Glutamatergic neuron (in vitro differentiated cells): Measurements from ENCODE around the gene GCNT1. TPM values are rescaled to one million over a fixed set of nuclear protein-coding genes. Genes with fewer than 3 reads are reported as not detected.

ENCODE experiments used
- DNase-seq: peaks from one replicate; pipeline ENCODE4 v3.0.0; 2022
- H3K27ac Mint-ChIP-seq: one replicate; pipeline ENCODE4 v1.8.0; 2020; ENCODE audit warnings: mild to moderate bottlenecking, mixed read lengths, inconsistent platforms; ENCODE audit not compliant: unreplicated experiment
- H3K27me3 Mint-ChIP-seq: one replicate; pipeline ENCODE4 v1.8.0; 2020; ENCODE audit warnings: mild to moderate bottlenecking, moderate library complexity, mixed read lengths, inconsistent platforms; ENCODE audit not compliant: unreplicated experiment
- H3K36me3 Mint-ChIP-seq: one replicate; pipeline ENCODE4 v1.8.0; 2020; ENCODE audit warnings: mild to moderate bottlenecking, mixed read lengths, inconsistent platforms; ENCODE audit not compliant: unreplicated experiment
- H3K4me1 Mint-ChIP-seq: one replicate; pipeline ENCODE4 v1.8.0; 2020; ENCODE audit warnings: mild to moderate bottlenecking, low read depth, mixed read lengths, inconsistent platforms; ENCODE audit not compliant: unreplicated experiment
- H3K4me3 Mint-ChIP-seq: one replicate; pipeline ENCODE4 v1.8.0; 2020; ENCODE audit warnings: mild to moderate bottlenecking, mixed read lengths, inconsistent platforms; ENCODE audit not compliant: unreplicated experiment
- H3K9me3 Mint-ChIP-seq: one replicate; pipeline ENCODE4 v1.8.0; 2020; ENCODE audit warnings: mild to moderate bottlenecking, moderate library complexity, mixed read lengths, inconsistent platforms; ENCODE audit not compliant: unreplicated experiment
- total RNA-seq: library from RNA; stranded (reverse); fragmentation: NEBNext Ultra II Directional; extraction: Animal tissue kit (Norgen Biotek cat#: 25700); gene quantifications from one replicate; pipeline ENCODE4 v1.2.1, GENCODE V29; 2021; ENCODE audit not compliant: unreplicated experiment
- TF ChIP-seq, protein P1 (sequence below): fragments of 200-600 bp; sonication (generic); IDR thresholded peaks from one replicate; pipeline ENCODE4 v1.5.0; 2021; ENCODE audit not compliant: partially characterized antibody, unreplicated experiment

Gene GCNT1
- total RNA-seq, 1 donor from 2014 or later, result 1.2 TPM

DNA sequence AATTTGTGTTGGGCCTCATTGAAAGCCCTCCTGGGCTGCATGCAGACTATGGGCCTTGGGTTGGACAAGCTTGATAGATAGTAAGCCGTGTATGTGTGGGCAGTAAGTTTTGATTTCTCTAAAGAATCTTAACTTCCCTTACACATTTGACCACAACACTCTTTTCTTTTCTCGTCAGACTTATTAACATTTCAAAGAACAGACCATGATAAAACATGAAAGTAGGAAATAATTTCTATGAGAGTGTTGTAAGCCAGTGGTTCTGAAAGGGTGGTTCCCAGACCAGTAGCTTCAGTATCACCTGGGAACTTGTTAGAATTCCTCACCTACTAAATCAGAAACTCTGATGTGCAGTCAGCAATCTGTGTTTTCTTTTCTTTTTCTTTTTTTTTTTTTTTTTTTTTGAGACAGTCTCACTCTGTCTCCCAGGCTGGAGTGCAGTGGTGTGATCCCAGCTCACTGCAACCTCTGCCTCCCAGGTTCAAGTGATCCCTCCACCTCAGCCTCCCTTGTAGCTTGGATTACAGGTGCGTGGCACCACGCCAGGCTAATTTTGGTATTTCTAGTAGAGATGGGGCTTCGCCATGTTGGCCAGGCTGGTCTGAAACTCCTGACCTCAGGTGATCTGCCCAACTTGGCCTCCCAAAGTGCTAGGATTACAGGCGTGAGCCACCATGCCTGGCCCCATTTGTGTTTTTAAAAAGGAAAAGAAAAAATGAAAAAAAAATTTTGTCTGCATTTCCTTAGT, 20.0 kb upstream of the GCNT1 start:
- H3K36me3 Mint-ChIP-seq, result peaks cover 5% of the 10 kb centered on the region

DNA sequence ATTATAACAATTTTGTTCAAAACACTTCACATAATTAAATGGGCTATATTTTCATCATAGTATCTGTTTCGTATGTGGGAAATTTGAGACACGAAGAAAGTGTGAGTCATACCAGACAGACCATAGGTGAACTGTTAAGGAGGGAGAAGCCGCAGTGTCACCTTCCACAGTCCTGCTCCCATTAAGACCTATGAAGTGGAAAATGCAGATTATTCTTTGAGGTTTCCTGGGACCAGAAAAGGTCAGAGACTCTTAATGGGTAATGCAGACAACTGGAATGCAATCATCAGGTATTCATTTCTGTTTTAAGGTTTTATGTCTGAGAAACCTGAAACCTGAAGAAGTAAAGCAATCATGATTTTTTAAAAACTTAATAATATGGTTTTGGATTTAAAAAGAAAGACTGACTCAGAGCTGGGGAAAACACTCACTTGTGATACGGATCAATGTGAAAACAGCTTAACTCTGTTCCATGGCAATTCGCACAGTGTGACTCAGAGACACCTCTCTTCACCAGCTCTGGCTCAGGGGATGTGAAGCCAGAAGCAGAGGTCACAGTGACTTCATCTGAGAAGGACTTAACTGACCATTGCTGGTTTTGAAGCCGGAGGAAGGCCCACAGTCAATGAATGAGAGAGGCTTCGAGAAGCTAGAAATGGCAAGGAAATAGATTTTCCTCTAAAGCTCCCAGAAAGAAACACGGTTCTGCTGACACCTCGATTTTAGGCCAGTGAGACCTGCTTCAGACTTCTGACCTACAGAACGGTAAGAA, 17.2 kb upstream of the GCNT1 start:
- no peak overlapping the region for H3K4me3 Mint-ChIP-seq
- no peak for DNase-seq
- H3K9me3 Mint-ChIP-seq, result peaks cover 1% of the 10 kb centered on the region
- peaks cover 1% of the 10 kb centered on the region for H3K27me3 Mint-ChIP-seq
- H3K27ac Mint-ChIP-seq, result no peak overlapping the region
- TF ChIP-seq, protein P1, sequence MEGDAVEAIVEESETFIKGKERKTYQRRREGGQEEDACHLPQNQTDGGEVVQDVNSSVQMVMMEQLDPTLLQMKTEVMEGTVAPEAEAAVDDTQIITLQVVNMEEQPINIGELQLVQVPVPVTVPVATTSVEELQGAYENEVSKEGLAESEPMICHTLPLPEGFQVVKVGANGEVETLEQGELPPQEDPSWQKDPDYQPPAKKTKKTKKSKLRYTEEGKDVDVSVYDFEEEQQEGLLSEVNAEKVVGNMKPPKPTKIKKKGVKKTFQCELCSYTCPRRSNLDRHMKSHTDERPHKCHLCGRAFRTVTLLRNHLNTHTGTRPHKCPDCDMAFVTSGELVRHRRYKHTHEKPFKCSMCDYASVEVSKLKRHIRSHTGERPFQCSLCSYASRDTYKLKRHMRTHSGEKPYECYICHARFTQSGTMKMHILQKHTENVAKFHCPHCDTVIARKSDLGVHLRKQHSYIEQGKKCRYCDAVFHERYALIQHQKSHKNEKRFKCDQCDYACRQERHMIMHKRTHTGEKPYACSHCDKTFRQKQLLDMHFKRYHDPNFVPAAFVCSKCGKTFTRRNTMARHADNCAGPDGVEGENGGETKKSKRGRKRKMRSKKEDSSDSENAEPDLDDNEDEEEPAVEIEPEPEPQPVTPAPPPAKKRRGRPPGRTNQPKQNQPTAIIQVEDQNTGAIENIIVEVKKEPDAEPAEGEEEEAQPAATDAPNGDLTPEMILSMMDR, result no peak
- H3K4me1 Mint-ChIP-seq, result no peaks in the 10 kb centered on the region
- peaks cover 5% of the 10 kb centered on the region for H3K36me3 Mint-ChIP-seq

More for the DNA sequence above, 20.0 kb upstream of the GCNT1 start:
- no peak overlapping the region for H3K4me3 Mint-ChIP-seq
- TF ChIP-seq, protein P1, result no peak
- H3K27ac Mint-ChIP-seq, result no peak overlapping the region
- DNase-seq, result no peak
- H3K9me3 Mint-ChIP-seq, result peaks cover 1% of the 10 kb centered on the region
- H3K4me1 Mint-ChIP-seq, result no peaks in the 10 kb centered on the region
- peaks cover 1% of the 10 kb centered on the region for H3K27me3 Mint-ChIP-seq

DNA sequence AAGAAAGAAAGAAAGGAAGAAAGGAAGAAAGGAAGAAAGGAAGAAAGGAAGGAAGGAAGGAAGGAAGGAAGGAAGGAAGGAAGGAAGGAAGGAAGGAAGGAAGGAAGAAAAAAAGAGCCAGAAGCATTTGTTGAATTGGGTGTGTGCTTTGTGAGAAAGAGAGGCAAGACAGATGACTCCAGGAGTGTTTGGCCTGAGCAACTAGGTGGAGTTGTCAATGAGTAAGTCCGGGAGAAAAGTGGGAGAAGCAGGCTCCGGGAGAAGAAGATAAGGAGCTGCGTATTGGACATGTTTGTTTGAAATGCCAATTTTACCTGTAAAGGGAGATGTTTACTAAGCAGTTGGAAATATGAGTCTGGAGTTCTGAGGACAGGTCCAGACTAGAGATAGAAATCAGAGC, 15.1 kb upstream of the GCNT1 start:
- Mint-ChIP-seq H3K36me3 (peaks cover 5% of the 10 kb centered on the region), H3K4me3 (no peak overlapping the region), H3K9me3 (peaks cover 1% of the 10 kb centered on the region), H3K4me1 (no peaks in the 10 kb centered on the region), H3K27ac (no peak overlapping the region), H3K27me3 (peaks cover 1% of the 10 kb centered on the region)
- no peak for DNase-seq
- TF ChIP-seq, protein P1, result no peak

DNA sequence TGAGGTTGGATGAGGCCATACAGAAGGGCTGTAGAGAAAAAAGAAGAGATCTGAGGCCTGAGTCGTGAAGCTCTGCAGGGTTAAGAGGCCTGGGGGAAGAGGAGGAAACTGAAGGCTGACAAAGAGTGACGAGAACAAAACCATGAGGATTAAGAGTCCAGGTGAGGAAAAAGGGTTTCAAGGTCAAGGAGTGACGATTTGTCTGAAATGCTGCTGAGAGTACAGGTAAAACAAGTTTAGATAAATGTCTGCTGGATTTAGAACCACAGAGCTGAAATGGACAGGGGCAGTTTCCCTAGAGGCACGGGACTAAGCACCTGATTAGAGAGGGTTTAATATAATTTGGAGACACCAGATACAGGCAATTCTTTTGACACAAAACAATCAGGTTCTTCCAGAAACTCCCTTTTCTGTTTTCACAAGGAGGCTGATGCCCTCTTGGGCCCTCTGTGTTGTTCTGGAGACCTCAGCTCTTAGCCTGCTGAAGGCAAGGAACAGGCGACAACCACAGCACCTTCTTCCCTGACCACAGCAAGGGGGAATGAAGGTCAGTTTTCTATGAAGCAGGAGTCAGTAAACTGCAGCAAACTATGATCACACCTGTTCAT, 14.6 kb upstream of the GCNT1 start:
- Mint-ChIP-seq H3K4me3 (no peak overlapping the region), H3K27me3 (peaks cover 1% of the 10 kb centered on the region), H3K4me1 (no peaks in the 10 kb centered on the region), H3K27ac (no peak overlapping the region), H3K9me3 (peaks cover 1% of the 10 kb centered on the region), H3K36me3 (peaks cover 5% of the 10 kb centered on the region)
- DNase-seq, result no peak
- TF ChIP-seq, protein P1, result no peak
